Naive thymus-derived CD8-positive, alpha-beta T cell (primary cell): ENCODE measurements around the gene FGF19. TPM values are rescaled to one million over a fixed set of nuclear protein-coding genes. Genes with fewer than 3 reads are reported as not detected.
A peak's percentile ranks its signal among the peaks of the same experiment; 100 is the strongest.

Source experiments
- ATAC-seq, 2 donors: fragments of 150-1000 bp; cut with Tn5 transposase in 1 of 2; sonication (Bioruptor Pico), chemical (Tn5 transposase) in 1 of 2; 1 replicate in 1 of 2; 2 replicates in 1 of 2; pipeline ENCODE4 v1.10.0; 2021; ENCODE audit warnings: mild to moderate bottlenecking in 2 of 2, moderate library complexity in 2 of 2
- POLR2A ChIA-PET: fragments of 350-600 bp; sonication (Branson Sonifier 250); formaldehyde crosslinking; loops from one replicate; lab custom pipeline; 2021; ENCODE audit warnings: antibody characterized with exemption; lab: Charles Lee
- DNase-seq, 10 donors: peaks; one replicate each; pipeline versions ENCODE4 v3.0.0 to v3.0.0-alpha.2; 2020 to 2022
- H3K27ac Mint-ChIP-seq, 10 donors: one replicate each; pipeline ENCODE4 v1.8.0; 2020 to 2022; ENCODE audit warnings: mild to moderate bottlenecking in 10 of 10, mixed read lengths in 10 of 10, moderate library complexity in 4 of 10, inconsistent platforms in 1 of 10
- H3K27me3 Mint-ChIP-seq, 5 donors: one replicate each; pipeline ENCODE4 v1.8.0; 2021 to 2022; ENCODE audit warnings: mixed read lengths in 5 of 5
- H3K36me3 Mint-ChIP-seq, 3 donors: one replicate each; pipeline ENCODE4 v1.8.0; 2020 to 2022; ENCODE audit warnings: mixed read lengths in 3 of 3, mild to moderate bottlenecking in 2 of 3, inconsistent platforms in 1 of 3
- H3K4me1 Mint-ChIP-seq, 4 donors: one replicate each; pipeline ENCODE4 v1.8.0; 2021 to 2022; ENCODE audit warnings: mixed read lengths in 4 of 4
- H3K4me3 Mint-ChIP-seq, 10 donors: one replicate each; pipeline ENCODE4 v1.8.0; 2020 to 2022; ENCODE audit warnings: mild to moderate bottlenecking in 10 of 10, mixed read lengths in 10 of 10, moderate library complexity in 6 of 10, inconsistent platforms in 1 of 10
- H3K9me3 Mint-ChIP-seq, 9 donors: one replicate each; pipeline ENCODE4 v1.8.0; 2020 to 2022; ENCODE audit warnings: mixed read lengths in 9 of 9, mild to moderate bottlenecking in 3 of 9, inconsistent platforms in 1 of 9, moderate library complexity in 1 of 9
- polyA plus RNA-seq, 3 donors: library from polyadenylated mRNA; unstranded; fragments of 300-500 nt; fragmentation: Illumina TruSeq; gene quantifications; one replicate each; pipeline ENCODE4 v1.2.3, GENCODE V29; 2021
- total RNA-seq, 8 experiments: library from RNA in 2 of 8; stranded (reverse) in 2 of 8; gene quantifications; one replicate each; pipeline ENCODE4 v1.2.3 and lab custom pipeline; 2021 to 2026

The FGF19 gene, protein sequence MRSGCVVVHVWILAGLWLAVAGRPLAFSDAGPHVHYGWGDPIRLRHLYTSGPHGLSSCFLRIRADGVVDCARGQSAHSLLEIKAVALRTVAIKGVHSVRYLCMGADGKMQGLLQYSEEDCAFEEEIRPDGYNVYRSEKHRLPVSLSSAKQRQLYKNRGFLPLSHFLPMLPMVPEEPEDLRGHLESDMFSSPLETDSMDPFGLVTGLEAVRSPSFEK
- not detected for total RNA-seq
- not detected for polyA plus RNA-seq
- total RNA-seq (lab: John Stamatoyannopoulos, UW), result 0 reads per million in 6 experiments

DNA sequence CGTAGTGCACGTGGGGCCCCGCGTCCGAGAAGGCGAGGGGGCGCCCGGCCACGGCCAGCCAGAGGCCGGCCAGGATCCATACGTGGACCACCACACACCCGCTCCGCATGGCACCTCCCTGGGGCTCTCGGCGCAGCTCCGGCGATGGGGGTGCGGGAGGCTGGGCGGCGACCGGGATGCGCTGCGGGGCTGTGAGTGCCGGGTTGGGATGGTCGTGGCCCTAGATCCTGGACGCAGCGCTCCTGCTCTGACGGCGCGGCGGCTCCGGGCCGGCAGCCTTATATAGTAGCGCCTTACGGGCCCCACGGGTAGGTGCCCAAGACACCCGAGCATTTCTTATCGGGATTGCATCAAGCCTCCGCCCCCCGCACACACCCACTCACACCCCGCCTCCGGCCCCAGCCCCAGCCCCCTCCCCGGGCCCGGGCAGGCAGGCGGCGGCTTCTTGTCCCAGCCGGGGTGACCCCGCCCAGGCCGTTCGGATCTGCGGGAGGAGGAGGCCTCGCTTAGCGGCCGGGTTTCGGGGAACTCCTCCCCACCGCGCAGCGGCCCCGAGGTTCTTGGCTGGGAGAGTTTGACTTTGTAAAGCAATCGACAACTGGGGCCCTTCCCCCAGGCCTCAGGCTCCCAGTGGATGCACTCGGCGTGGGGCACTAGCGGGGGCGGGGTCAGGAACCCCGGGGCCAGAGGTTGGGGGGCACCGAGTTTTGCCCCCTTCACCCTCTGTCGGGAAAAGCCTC lies at the start of gene FGF19:
FGF19 (minus strand) TSS at position 255 of the 740 bp plus-strand sequence; CDS start at position 109, 146 bp downstream.
- Mint-ChIP-seq H3K27ac (no peak within 1 kb of the TSS), H3K36me3 (no peaks in the 10 kb centered on the region), H3K4me1 (peaks cover 2 to 14% (median 8%) of the 10 kb centered on the region in 4 donors), H3K27me3 (peaks cover 21 to 60% (median 37%) of the 10 kb centered on the region in 5 donors), H3K4me3 (peak within 1 kb of the TSS in 8 of 10 donors; percentile 4 to 70 (median 59)), H3K9me3 (no peaks in the 10 kb centered on the region)
- ATAC-seq, result no peak
- POLR2A ChIA-PET, result no interaction called here
- no peak for DNase-seq

DNA sequence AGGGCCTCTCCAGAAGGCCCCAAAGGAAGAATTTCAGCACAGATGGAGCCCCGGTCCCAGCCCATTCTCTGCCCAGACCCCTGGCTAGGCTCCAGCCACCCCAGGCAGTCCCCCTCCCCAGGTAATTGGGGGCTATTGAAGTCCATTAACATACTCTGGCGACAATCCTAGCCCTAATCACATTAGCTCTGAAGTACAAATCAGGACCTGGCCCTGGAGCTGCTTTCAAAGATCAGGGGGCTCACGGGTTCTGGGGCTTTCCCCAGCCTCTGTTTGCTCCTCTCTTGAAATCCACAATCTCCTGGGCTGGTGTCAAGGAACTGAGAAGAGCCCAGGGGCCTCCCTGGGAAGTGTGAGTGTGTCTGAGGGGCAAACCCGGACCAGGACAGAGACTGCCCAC lies 49.1 kb upstream of the FGF19 start:
- ATAC-seq (no peak), DNase-seq (no peak)
- no peak overlapping the region for H3K27ac Mint-ChIP-seq
- peaks cover 0 to 13% (median 3%) of the 10 kb centered on the region in 9 donors for H3K9me3 Mint-ChIP-seq
- peaks cover 0 to 10% (median 0%) of the 10 kb centered on the region in 3 donors for H3K36me3 Mint-ChIP-seq
- POLR2A ChIA-PET, result no interaction called here
- H3K4me1 Mint-ChIP-seq, result peaks cover 0 to 3% (median 0%) of the 10 kb centered on the region in 4 donors
- H3K27me3 Mint-ChIP-seq, result peaks cover 7 to 28% (median 11%) of the 10 kb centered on the region in 5 donors
- no peak overlapping the region for H3K4me3 Mint-ChIP-seq

DNA sequence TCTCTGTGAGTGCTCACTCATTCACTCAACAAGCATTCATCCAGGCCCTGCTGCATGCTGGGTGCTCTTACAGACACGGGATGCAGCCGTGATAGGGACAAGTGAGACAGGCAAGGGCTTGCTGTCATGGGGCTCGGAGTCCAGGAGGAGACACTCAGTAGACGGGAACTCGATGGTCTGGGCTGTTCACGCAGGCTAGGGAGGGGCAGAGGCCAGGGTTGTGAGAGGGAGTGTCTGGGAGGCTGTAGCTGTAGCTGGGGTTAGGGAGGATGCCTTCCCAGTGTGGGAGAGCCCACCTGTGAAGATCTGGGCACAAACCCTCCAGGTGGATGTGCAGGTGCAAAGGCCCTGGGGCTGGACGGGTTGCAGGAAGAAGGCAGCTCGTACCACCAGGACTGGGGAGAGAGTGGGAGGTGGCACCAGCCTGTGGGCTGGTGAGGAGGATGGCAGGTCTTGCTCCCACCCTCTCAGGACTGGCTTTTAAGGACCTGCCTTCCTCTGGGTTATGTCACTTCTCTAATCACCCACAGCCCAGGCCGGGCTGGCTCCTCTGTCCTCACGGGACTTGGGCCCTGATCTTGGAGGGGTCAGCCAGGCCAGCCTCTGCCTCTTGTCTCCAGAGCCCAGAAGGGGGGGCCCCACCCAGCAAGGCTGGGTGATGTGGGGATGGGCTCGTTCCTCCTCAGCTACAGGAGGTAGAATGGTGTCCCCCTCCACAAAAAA lies 47.2 kb upstream of the FGF19 start:
- POLR2A ChIA-PET, result no interaction called here
- Mint-ChIP-seq H3K4me3 (no peak overlapping the region), H3K9me3 (peaks cover 0 to 5% (median 1%) of the 10 kb centered on the region in 9 donors), H3K36me3 (peaks cover 0 to 2% (median 0%) of the 10 kb centered on the region in 3 donors), H3K4me1 (peaks cover 0 to 3% (median 0%) of the 10 kb centered on the region in 4 donors), H3K27ac (no peak overlapping the region), H3K27me3 (peaks cover 2 to 26% (median 9%) of the 10 kb centered on the region in 5 donors)
- no peak for ATAC-seq
- DNase-seq, result no peak

DNA sequence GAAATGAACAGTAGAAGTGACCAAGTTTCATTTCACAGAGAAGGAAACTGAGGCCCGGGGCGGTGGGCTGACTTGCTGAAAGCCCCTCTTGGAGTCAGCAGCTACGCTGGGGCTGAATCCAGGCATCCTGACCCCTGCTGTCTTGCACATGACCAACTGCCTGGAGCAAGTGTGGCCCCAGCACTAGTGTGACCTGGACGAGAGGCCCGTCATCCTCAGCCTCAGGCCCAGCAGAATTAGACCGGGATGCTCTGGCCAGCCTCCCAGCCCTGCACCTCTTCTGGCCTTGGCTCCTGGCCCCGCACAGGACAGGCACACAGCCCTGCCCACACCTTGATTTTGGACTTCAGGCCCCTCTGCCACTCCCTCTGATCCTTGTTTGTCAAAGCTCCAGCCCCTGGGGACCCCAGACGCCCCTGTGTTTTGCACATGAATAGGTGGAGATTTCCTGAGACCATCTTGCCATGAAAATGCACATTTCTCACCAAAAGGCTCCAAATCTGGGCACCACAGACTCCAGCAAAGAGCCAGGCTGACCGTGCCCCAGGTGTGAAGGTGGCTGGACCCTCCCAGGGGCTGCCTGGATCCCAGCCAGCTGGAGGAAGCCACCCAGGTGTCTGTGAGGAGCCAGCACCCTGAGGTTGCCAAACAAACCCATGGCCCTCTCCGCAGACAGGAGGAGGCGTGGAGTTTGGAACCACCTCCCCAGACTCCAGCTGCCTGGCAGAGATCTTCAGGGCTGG lies 46.5 kb upstream of the FGF19 start:
- ATAC-seq, result no peak
- H3K27ac Mint-ChIP-seq, result peak overlapping the region in 1 of 10 donors; percentile 40
- H3K4me3 Mint-ChIP-seq, result no peak overlapping the region

DNA sequence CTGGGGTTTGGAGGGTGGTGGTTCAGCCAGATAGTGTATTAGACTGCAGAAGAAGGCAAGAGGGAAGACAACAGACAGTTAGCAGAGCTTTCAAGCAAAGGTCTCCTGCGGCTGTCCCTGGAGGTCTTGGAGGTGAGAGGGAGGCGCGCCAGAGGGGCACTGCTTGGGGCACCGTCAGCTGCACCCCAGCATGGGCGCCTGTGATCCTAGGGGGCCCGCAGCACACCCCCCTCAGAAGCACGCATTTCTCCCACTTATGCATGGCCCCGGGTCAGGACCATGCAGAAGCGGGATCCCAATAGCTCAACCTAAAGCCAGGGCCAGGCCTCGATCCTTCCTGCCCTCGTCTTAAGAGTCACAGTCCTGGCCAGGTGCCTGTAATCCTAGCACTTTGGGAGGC lies 44.8 kb upstream of the FGF19 start:
- Mint-ChIP-seq H3K27me3 (peaks cover 4 to 29% (median 18%) of the 10 kb centered on the region in 5 donors), H3K4me3 (no peak overlapping the region), H3K36me3 (no peaks in the 10 kb centered on the region), H3K4me1 (peaks cover 0 to 3% (median 0%) of the 10 kb centered on the region in 4 donors), H3K9me3 (peaks cover 0 to 3% (median 0%) of the 10 kb centered on the region in 9 donors), H3K27ac (no peak overlapping the region)
- DNase-seq (no peak), ATAC-seq (no peak)
- POLR2A ChIA-PET, result no interaction called here

More for the DNA sequence above, 46.5 kb upstream of the FGF19 start:
- no peaks in the 10 kb centered on the region for H3K36me3 Mint-ChIP-seq
- peaks cover 0 to 3% (median 0%) of the 10 kb centered on the region in 9 donors for H3K9me3 Mint-ChIP-seq
- POLR2A ChIA-PET, result no interaction called here
- H3K4me1 Mint-ChIP-seq, result peaks cover 0 to 3% (median 0%) of the 10 kb centered on the region in 4 donors
- peaks cover 0 to 28% (median 11%) of the 10 kb centered on the region in 5 donors for H3K27me3 Mint-ChIP-seq
- DNase-seq, result no peak

DNA sequence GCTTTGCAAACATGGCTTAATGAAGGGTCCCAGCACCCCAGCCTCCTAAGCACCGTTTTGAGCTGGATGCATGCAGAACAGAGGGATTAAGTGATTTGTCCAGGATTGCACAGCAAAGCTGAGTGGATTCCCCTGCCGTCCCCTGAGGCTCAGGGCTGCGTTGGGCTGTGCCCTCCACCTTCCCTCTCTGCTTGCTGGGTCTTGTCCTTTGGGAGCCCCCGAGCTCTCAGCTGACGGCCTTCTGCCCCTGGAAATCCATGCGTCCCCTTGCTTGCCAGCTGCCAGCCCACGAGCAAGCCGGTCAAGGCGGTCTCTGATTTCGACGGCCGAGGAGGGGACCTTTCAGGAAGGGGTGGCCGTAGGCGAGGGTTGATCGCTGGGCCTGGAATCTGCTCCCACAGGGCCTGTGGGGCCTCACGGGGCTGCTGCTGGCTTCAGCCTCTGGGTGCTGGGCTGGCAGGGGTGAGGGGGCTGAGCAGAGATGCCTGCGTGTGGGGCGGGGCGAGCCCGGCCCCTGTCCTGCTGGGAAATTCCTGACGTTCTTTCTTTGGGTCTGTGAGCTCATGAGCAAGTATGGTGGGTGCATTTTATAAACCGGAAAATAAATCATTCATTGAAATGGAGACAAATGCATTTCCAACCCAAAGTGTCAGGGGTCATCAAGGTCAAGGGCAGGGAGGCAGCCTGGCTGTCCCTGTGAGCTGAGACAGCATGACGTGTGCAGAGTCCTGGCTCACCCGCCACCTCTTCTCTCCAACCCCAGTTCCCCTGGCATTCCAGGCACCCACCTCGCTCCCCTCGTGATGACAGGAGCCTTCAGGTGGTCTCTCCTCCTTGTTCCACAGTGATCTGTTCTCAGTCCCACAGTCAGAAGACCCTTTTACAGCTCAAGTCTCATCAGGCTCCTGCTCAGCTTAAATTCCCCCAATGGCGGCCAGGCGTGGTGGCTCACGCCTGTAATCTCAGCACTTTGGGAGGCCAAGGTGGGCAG lies 43.2 kb upstream of the FGF19 start:
- Mint-ChIP-seq H3K27ac (no peak overlapping the region), H3K4me3 (no peak overlapping the region), H3K4me1 (peaks cover 0 to 3% (median 0%) of the 10 kb centered on the region in 4 donors), H3K9me3 (peaks cover 0 to 2% (median 0%) of the 10 kb centered on the region in 9 donors), H3K36me3 (no peaks in the 10 kb centered on the region), H3K27me3 (peaks cover 4 to 29% (median 20%) of the 10 kb centered on the region in 5 donors)
- POLR2A ChIA-PET, result no interaction called here
- DNase-seq (no peak), ATAC-seq (no peak)

DNA sequence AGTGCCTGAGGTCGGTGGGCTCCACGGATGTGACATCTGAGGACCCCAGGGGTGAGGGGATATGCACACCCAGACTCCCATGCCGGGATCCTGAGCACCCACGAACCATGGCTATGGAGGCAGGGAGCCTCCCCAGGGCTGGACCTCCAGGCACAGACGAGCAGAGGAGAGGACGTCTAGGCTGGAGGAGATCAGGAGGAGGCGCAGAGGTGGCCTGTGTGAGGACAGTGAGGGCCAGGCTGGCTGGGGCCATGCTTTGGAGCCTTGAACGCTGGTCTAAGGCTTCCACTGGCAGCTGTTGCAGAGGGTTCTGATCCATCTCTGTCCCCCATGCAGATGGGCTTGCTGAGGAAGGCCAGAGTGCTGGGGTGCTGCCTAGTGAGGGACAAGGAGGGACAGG lies 42.3 kb upstream of the FGF19 start:
- Mint-ChIP-seq H3K9me3 (peaks cover 0 to 2% (median 0%) of the 10 kb centered on the region in 9 donors), H3K27ac (no peak overlapping the region), H3K4me3 (no peak overlapping the region), H3K4me1 (peaks cover 0 to 3% (median 0%) of the 10 kb centered on the region in 4 donors), H3K36me3 (no peaks in the 10 kb centered on the region), H3K27me3 (peaks cover 4 to 31% (median 20%) of the 10 kb centered on the region in 5 donors)
- DNase-seq (no peak), ATAC-seq (no peak)
- POLR2A ChIA-PET, result no interaction called here

DNA sequence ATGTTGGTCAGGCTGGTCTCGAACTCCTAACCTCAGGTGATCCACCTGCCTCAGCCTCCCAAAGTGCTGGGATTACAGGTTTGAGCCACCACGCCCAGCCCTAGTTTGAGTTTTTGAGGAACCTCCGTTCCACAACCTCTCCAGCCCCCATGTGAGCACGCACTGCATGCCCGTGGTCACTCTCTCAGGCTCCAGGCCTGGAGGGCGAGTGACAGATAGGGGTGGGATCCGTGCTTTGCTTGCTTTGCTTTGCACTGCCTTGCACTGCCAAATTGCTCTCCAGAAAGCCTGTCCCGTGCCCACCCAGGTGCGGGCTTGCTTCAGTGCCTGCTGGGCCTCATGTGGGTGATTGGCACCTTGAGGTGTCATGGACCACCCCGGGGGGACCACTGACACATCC lies 41.4 kb upstream of the FGF19 start:
- POLR2A ChIA-PET, result no interaction called here
- no peaks in the 10 kb centered on the region for H3K36me3 Mint-ChIP-seq
- peaks cover 0 to 2% (median 0%) of the 10 kb centered on the region in 9 donors for H3K9me3 Mint-ChIP-seq
- H3K4me1 Mint-ChIP-seq, result peaks cover 0 to 3% (median 0%) of the 10 kb centered on the region in 4 donors
- H3K27ac Mint-ChIP-seq, result no peak overlapping the region
- no peak overlapping the region for H3K4me3 Mint-ChIP-seq
- DNase-seq (no peak), ATAC-seq (no peak)
- peaks cover 4 to 31% (median 20%) of the 10 kb centered on the region in 5 donors for H3K27me3 Mint-ChIP-seq

DNA sequence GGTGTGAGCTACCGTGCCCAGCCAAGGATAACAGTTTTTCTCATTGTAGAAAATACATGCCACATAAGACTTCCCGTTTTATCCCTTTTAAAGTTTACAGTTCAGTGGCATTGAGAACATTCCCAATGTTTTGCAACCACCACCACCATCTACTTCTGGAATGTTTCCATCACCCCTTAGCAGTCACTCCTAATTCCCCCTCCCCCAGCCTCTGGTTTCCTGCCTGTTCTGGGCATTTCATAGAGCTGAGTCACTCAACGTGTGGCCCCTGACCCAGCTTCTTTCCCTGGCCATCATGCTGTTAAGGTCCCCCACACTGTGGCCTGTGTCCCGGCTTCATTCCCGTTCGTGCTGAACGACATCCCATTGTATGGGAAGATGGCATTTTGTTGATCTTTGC lies 40.6 kb upstream of the FGF19 start:
- H3K4me1 Mint-ChIP-seq, result peaks cover 0 to 3% (median 0%) of the 10 kb centered on the region in 4 donors
- no peak for ATAC-seq
- no peak for DNase-seq
- H3K4me3 Mint-ChIP-seq, result no peak overlapping the region
- peaks cover 0 to 2% (median 1%) of the 10 kb centered on the region in 9 donors for H3K9me3 Mint-ChIP-seq
- no peak overlapping the region for H3K27ac Mint-ChIP-seq
- peaks cover 4 to 31% (median 20%) of the 10 kb centered on the region in 5 donors for H3K27me3 Mint-ChIP-seq
- POLR2A ChIA-PET, result no interaction called here
- H3K36me3 Mint-ChIP-seq, result peaks cover 0 to 2% (median 0%) of the 10 kb centered on the region in 3 donors

DNA sequence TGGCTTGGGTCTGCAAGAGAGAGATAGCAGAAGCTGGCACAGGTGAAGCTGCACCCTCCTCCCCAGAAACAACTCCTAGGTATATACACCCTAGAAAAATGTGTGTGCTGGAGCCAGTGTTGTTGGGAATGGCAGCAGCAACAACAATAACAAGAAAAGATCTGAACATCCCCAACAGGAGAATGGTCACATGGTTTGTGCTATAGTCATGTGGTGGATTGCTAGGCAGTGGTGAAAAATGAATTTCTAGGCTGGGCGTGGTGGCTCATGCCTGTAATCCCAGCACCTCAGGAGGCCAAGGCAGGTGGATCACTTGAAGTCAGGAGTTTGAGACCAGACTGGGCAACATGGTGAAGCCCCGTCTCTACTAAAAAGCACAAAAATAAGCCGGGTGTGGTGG lies 31.0 kb upstream of the FGF19 start:
- Mint-ChIP-seq H3K4me1 (peaks cover 0 to 1% (median 0%) of the 10 kb centered on the region in 4 donors), H3K4me3 (no peak overlapping the region), H3K9me3 (peaks cover 2 to 31% (median 15%) of the 10 kb centered on the region in 9 donors), H3K27me3 (peaks cover 10 to 47% (median 23%) of the 10 kb centered on the region in 5 donors), H3K27ac (no peak overlapping the region), H3K36me3 (peaks cover 0 to 21% (median 0%) of the 10 kb centered on the region in 3 donors)
- POLR2A ChIA-PET, result no interaction called here
- DNase-seq (no peak), ATAC-seq (no peak)

DNA sequence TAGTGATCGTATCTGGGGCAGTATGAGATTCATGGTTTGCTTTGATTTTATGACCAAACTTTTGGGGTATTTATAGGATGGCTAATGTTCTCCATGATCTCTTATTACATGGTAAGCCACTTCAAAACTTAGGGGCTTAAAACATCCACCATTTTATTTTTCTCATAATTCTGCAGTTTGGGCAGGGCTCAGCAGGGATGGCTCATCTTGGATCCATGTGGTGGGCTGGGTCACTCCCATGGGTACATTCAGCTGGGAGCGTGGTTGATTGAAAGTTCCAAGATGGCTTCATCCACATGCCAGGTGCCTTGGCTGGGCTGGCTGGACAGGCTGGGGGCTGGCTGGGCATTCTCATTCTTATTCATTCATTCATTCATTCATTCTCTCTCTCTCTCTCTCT lies 30.5 kb upstream of the FGF19 start:
- H3K4me1 Mint-ChIP-seq, result peaks cover 0 to 1% (median 0%) of the 10 kb centered on the region in 4 donors
- no peak for DNase-seq
- no peak overlapping the region for H3K4me3 Mint-ChIP-seq
- POLR2A ChIA-PET, result no interaction called here
- H3K27me3 Mint-ChIP-seq, result peaks cover 12 to 52% (median 28%) of the 10 kb centered on the region in 5 donors
- peaks cover 0 to 19% (median 0%) of the 10 kb centered on the region in 3 donors for H3K36me3 Mint-ChIP-seq
- H3K27ac Mint-ChIP-seq, result no peak overlapping the region
- no peak for ATAC-seq
- peaks cover 2 to 29% (median 13%) of the 10 kb centered on the region in 9 donors for H3K9me3 Mint-ChIP-seq
